Cerebellar cortex (tissue), 1 donor: ENCODE results near the gene XRCC1.
"Not testable (repeated sequence)": the region's sequence is repeated elsewhere in the genome, so short reads cannot be mapped to it uniquely, and the experiment has no call there.

Experiments used
- DNase-seq: peaks from one replicate; pipeline ENCODE4 v3.0.0-alpha.2; 2015; ENCODE audit warnings: low spot score

Gene XRCC1

DNA sequence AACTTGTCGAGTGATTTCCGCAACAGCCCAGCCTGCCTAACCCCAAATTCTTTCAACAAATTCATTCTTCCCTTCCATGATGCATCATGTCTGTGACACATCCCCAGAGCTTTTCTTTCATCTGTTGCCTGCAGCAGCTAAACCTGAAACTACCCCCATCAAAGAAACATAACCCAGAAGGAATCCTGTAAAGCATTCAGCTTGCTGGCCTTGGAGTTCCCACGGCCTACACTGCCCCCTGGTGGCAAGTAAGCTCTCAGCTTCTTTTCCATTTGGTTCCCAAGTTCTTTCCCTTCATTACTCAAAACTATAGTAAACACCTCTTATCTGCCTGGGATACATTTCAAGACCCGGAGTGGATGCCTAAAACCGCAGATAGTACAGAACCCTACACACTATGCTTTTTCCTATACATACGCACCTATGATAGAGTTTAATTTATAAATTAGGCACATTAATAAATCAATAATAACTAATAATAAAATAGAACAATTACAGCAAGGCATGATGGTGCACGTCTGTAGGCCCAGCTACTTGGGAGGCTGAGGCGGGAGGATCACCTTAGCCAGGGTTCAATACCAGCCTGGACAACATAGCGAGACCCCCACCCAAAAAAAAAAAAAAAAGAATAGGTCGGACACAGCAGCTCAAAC, 55.8 kb downstream of the XRCC1 start:
- peak; percentile 89 for DNase-seq

DNA sequence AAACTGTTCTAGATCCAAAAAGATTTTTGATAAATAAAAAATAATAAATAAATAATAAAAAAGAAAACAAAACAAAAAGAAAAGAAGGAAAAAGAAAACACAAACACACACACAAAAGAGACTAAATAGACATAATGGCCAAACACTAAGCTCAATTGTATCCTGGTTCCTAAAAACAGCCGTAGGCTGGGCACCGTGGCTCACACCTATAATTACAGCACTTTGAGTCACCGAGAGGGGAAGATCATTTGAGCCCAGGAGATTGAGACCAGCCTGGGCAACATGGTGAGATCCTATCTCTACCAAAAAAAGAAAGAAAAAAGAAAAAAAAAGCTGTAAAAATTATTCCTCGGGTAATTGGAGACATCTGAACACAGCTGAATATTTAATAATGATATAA, 57.3 kb downstream of the XRCC1 start:
- DNase-seq = no peak

DNA sequence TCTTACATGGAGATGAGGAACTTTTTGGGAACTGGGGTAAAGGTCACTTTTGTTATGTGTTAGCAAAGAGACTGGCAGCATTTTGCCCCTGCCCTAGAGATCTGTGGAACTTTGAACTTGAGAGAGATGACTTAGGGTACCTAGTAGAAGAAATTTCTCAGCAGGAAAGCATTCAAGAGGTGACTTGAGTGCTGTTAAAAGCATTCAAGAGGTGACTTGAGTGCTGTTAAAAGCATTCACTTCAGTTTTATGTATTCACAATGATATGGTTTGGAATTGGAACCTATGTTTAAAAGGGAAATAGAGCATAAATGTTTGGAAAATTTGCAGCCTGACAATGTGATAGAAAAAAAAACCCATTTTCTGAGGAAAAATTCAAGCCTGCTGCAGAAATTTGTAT, 62.9 kb downstream of the XRCC1 start:
- DNase-seq = not testable (repeated sequence)

DNA sequence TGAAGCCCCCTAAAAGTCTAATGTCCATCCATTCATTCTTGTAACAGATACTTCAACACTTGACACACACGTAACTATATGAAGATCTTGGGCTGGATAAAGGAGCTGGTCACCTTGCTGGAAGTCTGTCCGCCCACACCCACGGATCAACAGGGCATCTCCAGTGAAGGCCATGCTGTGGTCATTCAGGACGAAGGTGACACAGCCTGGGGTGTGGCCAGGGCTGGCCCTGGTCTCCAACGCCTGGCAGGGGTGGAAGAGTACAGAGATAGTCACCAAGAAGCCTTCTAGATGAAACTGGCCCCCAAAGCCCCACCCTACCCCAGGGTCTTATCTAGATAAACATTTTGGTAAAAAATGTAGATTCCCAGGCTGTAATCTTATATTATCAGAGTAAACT, 64.0 kb downstream of the XRCC1 start:
- DNase-seq = no peak

DNA sequence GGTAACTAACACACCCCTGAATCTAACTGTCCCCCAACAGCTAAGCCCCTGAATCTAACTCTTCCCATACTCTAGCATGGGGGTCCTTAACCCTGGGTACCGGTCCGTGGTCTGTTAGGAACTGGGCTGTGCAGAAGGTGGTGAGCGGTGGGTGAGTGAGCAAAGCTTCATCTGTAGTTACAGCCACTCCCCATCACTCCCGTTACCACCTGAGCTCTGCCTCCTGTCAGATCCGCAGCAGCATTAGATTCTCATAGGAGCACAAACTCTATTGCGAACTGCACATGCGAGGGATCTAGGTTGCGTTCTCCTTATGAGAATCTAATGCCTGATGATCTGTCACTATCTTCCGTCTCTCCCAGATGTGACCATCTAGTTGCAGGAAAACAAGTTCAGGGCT, 64.6 kb downstream of the XRCC1 start:
- no peak for DNase-seq

DNA sequence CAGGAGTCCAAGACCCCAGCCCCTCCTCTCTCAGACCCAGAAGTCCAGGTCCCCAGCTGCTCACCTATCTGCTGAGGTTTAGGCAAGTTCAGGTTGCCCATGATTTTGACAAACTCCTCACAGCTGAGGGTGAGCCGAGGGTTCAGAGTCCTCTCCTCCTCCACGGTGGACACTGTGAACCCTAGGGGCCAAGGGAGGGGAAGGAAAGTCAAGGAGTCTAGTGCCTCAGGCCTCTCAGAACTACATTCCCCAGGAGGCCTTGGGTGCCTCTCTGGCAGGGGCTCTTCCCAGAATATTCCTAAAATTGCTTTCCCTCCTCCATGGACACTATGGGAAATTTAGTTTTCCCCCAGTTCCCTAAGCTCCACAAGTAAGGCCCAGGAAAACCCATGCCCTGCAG, 67.4 kb downstream of the XRCC1 start:
- peak; percentile 44 for DNase-seq

DNA sequence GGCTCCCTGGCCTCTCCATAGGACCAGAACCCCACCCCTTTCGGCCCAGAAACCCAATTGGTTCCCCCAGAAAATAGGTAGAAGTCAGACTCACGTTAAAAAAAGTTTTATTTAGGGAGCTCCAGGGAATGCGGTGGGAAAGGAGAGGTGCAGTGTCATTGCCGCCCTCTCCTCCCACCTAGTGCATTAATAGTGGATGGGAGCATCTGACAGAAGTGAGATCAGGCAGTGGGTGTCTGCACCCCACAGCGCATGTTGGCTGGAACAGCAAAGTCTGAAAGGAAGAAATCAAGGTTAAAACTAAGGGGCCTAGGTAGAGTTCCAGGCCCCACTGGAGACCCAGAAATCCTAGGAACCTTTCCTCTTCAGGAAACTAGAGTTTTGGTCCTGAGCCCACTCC, 68.7 kb downstream of the XRCC1 start:
- DNase-seq = no peak

DNA sequence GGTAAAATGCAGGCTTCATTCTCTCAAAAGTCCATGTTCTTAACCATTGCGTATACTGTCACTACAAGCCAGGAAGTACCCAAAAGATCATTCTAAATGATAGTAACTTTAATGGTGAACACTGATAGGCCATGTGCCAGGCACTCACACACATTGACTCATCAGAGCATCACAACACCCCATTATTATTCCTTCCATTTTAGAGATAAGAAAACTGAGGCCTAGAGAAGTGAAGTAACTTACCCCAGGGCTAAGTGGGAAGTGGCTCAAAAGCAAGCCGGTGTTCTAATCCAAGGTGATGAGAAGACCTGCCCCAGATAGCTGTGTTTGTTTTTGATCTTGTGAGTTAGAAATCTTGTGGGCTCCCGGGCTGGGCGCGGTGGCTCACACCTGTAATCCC, 69.4 kb downstream of the XRCC1 start:
- no peak for DNase-seq

DNA sequence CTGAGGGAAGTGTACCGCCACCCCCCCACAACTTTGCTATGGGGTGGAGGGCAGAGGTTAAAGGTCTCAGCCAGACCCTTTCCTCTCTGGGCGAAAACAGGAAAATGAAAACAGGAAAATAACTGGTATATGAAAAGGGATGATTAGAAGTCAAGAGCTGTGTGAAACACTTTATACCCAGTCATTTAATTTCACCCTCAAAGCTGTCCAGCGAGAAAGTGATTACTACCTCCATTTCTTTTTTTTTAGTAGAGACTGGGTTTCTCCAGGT, 70.2 kb downstream of the XRCC1 start:
- DNase-seq = no peak

DNA sequence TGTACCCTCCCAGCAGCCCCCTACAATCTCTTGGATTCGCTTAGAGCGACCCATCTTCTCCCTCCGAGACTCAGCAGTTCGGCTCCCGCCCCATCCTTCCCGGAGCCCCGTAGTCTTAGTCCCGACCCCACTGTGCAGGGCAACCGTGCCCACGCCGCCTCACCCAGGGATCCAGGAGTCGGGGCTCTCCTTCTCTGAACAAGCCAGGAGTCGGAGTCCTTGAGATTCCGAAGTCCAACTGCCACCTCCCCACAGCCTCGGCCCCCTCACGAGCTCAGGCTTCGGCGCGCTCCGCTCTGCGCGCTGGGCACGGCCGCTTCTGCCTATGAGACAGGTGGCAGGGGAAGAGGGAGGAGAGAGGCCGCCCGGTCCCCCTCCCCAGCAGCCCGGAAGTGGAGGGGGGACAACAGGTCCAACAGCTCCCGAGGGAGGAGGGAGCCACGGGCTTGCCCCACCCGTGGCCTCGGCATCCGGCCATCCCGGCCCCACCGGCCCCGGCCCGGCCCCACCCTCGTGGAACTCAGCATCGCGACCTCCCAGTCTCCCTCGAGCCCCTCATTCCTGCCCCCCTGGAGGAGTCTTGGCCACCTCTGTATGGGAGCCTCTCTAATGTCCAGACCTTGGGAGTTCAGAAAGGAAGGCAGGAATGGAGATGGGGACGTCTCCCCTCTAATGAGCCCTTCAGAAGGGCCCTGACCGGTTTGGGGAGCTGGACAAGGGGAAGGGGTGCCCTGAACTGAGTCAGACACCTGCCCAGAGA, 70.7 kb downstream of the XRCC1 start, which contains the start of gene PHLDB3:
Gene PHLDB3, minus strand, starts transcription at position 321 of the 760 bp plus-strand sequence. CDS start 628 bp downstream, outside the sequence.
- peak; percentile 47 for DNase-seq

DNA sequence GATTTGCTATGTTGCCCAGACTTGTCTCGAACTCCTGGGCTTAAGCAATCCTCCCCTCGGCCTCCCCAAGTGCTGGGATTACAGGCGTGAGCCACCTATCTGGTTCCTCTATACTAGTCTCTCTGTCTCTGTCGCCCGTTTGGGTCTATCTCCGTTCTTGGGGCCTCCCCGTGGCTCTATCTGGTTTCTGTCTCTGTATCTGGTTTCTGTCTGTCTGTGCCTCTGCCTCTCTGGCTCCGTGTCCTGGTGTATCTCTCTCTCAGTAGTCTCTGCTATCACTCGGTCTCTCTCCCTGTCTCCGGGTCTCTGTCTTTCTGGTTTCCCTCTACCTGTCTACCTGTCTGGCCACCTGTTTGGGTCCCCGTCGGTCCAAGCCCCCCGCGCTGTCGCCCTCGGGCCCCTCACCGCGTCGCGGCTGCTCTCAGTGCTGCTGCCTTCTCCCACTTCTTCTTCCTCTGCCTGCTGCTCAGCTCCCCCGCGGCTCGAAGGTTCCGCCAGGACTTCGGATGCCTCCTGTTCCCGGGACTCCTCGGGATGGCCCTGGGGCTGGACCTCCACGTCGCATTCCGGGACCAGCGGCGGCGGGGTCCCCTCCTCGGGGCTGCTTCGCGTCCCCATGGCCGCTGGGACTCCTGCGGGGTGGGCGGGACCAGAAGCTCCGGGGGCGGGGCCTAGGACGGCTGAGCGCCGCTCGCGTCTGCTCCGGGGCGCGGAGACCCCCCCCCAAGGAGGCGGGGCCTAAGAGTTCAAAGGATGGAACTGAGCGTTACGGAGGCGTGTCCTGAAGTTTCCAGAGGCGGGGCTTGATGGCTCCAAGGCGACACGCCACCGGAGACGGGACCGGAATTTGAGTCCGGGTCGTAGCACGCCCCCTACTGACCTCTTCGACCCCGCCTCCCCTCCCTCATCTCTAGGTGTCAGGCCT, 71.6 kb downstream of the XRCC1 start:
- DNase-seq = peak; percentile 82

DNA sequence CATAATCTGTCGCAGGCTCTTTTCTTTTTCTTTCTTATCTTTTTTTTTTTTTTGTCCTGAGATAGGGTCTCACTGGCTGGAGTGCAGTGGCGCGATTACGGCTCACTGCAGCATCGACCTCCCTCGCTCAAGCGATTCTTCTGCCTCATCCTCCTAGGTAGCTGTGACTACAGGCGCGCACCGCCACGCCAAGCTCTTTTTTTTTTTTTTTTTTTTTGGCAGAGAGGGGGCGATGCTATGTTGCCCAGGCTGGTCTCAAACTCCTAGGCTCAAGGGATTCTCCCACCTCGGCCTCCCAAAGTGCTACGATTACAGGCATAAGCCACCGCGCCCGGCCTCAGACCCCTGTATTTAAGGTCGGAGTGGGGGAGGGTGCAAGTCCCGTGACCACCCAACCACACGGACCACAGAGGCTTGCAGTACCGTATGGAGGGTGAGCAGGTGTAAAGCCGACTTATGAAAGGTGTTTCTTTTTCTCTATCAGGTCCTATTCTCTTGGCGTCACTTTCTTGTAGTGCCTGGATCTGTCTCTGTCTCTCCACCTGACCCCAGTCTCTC, 72.8 kb downstream of the XRCC1 start:
- DNase-seq = no peak

DNA sequence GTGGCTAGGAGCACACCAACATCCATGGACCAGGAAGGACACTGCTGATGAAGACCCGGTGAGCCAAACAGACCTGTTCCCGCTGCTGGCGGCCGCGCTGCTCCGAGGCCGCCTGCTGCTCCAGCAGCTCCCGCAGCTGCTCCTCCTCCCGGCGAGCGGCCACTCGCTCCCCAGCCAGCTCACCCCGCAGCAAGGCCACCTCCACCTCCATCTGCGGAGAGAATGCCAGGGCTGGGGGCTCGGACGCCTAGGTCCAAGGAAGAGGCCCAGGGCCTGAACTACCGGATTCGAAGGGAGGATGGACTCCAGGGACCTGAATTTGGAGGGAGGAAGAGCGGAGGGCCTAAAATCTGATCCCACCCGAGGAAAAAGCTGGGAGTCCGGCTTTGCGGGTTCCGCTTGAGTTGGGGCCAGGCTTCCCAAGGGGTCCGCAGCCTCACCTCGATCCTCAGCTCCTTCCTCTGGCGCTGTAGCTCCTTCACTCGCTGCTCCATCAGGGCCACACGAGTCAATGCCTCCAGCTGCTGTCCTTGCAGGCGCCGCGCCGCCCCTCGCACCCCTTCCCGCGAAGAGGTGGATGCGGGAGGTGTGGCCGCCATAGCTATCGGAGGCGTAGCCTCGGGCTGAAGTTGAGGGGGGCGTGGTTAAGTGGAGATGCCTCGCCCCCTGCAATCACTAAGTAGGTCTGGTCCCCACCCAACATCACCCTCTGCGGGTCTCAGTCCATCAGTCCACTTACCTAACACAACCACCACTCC, 73.5 kb downstream of the XRCC1 start:
- DNase-seq = no peak

DNA sequence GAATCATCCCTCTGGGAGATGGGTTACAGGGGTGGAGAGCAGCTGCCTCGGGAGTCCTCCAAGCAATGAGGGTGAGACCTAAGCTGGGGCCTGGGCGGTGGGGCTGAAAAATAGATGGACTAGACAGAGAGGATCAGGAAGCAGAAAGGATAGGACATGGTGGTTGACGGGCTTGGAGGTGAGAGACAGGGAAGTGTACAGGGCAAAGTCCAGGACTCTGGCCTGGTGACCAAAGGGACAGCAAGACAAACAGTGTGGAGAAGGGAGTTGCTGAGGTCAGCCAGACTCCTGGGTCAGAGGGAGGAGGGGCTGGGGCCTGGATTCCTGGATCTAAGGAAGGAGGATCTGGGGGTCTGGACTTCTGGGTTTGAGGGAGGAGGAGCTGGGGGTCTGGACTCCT, 76.3 kb downstream of the XRCC1 start:
- DNase-seq = no peak

DNA sequence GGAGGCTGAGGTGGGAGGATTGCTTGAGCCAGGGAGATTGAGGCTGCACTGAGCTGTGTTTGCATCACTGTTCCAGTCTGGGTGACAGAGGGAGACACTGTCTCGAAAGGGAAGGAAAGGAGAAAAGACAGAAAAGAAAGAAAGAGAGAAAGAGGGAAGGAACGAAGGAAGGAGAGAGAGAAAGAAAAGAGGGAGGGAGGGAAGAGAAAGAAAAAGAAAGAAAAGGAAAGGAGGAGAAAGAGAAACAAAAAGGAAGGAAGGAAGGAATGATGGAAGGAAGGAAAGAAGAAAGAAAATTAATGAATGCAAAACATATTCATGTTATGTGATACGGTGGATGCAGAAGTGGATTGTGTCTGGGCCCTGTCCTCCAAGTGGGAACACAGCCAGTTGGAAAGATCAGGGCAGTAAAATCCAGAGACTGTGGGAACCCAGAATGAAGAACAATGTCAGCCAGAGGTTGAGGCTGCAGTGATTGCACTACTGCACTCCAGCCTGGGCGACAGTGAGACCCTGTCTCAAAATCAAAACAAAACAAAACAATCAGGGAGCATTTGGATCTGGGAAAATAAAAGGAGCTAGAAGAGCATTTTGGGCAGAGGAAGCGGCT, 77.0 kb downstream of the XRCC1 start:
- DNase-seq = no peak

DNA sequence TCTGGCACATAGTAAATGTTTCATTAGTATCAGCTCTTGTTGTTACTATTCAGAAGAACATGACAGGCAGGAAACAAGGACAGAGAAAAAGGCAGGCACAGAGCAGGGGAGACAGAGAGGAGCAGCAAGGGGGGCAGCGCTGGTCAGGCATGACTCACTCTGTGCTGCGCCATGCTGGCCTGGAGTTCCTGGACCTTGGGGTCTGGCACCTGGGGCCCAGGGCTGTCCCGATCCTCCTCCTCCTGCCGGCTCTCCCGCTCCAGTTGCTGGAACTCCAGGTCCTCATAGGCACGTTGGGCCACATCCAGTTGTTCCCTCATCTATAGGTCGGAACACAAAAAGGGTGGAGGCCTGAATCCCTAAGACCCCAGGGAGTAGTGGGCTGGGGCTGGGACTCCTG, 78.4 kb downstream of the XRCC1 start:
- no peak for DNase-seq

DNA sequence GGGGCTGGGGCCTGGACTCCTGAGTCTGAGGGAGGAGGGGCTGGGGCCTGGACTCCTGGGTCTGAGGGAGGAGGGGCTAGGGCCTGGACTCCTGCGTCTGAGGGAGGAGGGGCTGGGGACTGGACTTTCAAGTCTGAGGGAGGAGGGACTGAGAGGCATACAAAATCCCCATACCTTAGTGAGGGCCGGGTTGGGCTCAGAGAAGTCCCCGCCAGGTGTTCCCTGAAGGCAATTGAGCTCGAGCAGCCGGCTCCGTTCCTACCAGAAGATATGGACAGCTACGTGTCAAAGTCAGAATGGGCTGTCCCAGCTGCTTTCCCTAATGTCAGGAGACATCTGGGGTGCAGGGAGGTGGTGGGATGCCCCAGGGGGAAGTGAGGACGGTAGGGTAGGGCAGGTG, 80.2 kb downstream of the XRCC1 start:
- DNase-seq = no peak
